ENCODE data around the gene SUPT6H.
"Not testable (repeated sequence)": the region's sequence is repeated elsewhere in the genome, so short reads cannot be mapped to it uniquely, and the experiment has no call there.

SUPT6H gene

GRCh38 chr17:28722417-28723158 lies 60.6 kb downstream of the SUPT6H start:
- DNase-seq, result no peak

GRCh38 chr17:28723159-28723835 lies 61.3 kb downstream of the SUPT6H start:
- no peak for DNase-seq

- not testable (repeated sequence) for DNase-seq
Measured at GRCh38 chr17:28723836-28724499, 62.0 kb downstream of the SUPT6H start.

GRCh38 chr17:28724500-28725165 lies 62.6 kb downstream of the SUPT6H start:
- no peak for DNase-seq

GRCh38 chr17:28725166-28725659 lies 63.2 kb downstream of the SUPT6H start:
- DNase-seq, result no peak

GRCh38 chr17:28725660-28726225 lies 63.7 kb downstream of the SUPT6H start:
- DNase-seq, result no peak

DNA sequence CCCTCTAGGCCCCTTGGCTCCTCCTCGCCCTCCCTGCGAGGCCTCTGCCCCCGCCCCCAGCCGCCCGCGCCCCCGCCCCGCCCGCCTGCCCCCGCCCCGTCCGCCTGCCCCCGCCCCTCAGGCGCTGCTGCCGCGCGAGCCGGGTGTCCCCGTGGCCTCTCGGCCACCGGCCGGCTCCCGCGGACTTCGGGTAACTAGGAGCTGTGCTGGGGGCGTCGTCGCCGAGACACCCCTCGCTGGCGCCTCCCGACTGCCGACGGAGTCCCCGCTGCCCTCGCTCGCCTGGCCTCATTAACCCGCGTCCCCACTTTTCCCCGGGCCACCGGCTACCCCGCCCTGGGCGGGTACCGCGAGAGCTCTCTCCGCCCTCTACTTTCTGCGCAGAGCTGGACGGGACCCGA lies 64.2 kb downstream of the SUPT6H start, which contains the start of gene TLCD1:
Gene TLCD1, minus strand, starts transcription at position 8 of the 401 bp plus-strand sequence. CDS start 136 bp downstream, outside the sequence.
- DNase-seq, result peak; percentile 72

GRCh38 chr17:28726627-28727491 lies 64.9 kb downstream of the SUPT6H start:
- peak; percentile 88 for DNase-seq

DNA sequence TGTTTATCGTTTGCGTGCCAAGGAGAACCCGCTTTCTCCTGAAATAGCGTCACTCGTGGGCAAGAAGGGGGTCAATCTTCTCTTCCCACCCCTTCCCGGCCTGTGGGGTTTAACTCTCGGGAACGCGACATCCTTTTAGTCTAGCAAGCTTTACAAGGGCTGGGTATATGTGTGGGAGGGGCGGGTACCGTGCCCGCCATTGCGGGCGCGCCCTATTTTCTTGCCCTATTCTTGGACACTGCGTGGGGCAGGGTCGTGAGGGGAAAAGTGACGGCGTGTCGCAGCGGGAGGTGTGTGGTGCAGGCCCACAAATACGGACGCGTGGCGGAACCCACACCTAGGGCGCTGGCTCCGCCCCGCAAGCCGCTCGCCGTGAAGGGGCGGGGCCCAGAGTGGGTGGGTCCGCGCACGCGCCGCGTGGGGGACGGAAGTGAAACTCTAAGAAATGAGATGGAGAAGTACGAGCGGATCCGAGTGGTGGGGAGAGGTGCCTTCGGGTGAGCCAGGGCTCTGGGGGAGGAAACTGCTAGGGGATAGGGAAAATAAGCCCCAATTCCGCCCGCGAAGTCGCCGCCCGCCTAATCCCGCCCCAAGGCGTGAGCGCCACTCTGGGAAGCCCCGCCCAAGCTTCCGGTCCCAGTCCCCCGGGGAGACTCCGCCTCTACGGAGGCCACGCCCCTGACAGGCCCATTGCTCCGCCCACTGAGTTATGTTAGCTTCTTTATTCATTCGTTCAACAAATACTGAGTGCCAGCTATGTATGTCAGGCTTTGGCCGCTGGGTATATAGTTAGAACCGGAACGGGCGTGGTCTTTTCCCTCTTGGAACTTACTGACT lies 66.6 kb downstream of the SUPT6H start, which contains the start of gene NEK8:
Gene NEK8, plus strand, starts transcription at position 425 of the 837 bp plus-strand sequence. Its CDS starts 26 bp downstream, at position 451.
- DNase-seq, result peak; percentile 95

DNA sequence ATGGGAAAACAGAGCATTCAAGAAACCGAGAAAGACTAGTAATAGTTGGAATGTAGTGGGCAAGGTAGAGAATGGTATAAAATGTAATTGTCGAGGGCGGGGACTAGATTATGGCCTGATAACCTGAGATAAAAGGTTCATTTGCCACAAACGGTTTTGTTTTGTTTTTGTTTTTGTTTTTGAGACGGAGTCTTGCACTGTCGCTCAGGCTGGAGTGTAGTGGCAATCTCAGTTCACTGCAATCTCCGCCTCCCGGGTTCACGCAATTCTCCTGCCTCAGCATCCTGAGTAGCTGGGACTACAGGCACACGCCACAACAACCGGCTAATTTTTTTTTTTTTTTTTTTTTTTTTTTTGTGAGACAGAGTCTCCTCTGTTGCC lies 67.9 kb downstream of the SUPT6H start:
- DNase-seq, result no peak

DNA sequence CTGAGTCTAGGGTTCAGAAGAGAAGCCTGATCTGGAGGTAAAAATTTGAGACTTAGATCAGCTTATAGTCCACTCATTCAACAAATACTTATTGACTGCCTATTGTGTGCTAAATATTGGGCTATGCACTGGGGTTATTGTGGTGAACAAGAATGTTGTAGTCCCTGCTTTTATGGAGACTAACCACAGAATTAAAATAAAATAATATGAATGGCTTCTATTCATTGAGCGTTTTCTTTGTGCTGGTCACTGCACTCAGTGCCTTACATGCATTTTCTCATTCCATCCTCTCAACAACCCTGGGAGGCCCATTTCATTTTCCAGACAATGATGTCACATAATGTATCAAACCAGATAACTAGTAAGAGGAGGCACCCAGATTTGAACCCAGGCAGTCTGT lies 71.3 kb downstream of the SUPT6H start:
- DNase-seq, result no peak

DNA sequence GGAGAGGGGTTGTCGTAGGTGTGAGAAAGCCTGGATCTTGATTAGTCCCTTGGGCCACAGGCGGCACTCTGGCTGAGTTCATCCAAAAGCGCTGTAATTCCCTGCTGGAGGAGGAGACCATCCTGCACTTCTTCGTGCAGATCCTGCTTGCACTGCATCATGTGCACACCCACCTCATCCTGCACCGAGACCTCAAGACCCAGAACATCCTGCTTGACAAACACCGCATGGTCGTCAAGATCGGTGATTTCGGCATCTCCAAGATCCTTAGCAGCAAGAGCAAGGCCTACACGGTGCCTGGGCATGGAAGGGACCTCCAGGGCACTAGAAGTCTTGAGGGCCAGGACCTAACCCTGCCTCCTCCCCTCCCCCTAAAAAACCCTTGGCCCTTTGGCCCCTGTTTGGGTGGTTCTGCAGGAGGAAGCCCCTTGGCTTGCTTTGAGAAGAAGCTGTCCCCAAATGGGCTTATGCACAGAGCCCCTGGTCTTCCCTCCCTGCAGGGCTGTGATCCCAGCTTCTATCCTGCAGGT lies 72.8 kb downstream of the SUPT6H start:
- DNase-seq, result no peak

- DNase-seq, result no peak
Measured at GRCh38 chr17:28735242-28735722, 73.3 kb downstream of the SUPT6H start.

DNA sequence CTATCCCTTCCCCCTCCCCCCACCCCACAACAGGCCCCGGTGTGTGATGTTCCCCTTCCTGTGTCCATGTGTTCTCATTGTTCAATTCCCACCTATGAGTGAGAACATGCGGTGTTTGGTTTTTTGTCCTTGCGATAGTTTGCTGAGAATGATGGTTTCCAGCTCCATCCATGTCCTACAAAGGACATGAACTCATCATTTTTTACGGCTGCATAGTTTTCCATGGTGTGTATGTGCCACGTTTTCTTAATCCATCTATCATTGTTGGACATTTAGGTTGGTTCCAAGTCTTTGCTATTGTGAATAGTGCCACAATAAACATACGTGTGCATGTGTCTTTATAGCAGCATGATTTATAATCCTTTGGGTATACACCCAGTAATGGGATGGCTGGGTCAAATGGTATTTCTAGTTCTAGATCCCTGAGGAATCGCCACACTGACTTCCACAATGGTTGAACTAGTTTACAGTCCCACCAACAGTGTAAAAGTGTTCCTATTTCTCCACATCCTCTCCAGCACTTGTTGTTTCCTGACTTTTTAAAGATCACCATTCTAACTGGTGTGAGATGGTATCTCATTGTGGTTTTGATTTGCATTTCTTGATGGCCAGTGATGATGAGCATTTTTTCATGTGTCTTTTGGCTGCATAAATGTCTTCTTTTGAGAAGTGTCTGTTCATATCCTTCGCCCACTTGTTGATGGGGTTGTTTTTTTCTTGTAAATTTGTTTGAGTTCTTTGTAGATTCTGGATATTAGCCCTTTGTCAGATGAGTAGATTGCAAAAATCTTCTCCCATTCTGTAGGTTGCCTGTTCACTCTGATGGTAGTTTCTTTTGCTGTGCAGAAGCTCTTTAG lies 74.1 kb downstream of the SUPT6H start:
- not testable (repeated sequence) for DNase-seq

- DNase-seq, result no peak
Measured at GRCh38 chr17:28737316-28737715, 75.3 kb downstream of the SUPT6H start.

- no peak for DNase-seq
Measured at GRCh38 chr17:28737770-28738679, 76.0 kb downstream of the SUPT6H start.

DNA sequence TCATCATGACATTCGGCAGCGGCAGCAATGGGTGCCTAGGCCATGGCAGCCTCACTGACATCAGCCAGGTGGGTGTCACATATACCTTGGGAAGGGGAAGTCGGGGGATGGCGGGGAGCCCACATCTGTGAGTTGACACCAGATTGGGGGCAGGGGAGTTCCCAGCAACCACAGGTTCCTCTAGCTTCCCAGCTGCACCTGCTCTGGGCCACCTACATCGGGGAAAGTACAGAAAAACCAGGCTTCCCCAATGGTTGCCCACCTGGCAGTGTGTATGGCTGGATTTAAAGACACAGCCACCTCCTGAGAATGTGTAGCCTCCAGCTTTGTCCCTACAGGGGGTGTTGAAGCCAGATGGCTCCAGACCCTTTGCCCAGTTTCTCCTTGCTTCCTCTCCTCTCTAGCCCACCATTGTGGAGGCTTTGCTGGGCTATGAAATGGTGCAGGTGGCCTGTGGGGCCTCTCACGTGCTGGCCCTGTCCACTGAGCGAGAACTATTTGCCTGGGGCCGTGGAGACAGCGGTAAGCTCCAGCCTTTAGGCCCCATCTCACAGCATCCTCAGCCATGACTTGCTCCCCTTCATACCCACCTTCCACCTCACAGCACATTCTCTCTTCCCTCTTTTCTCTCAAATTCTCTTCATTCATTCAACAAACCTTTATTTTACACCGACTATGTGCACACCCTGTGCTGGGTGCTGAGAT lies 76.8 kb downstream of the SUPT6H start:
- no peak for DNase-seq
